Measurements from ENCODE around the gene DUOX1. TPM values are rescaled to one million over a fixed set of nuclear protein-coding genes. Genes with fewer than 3 reads are reported as not detected.

The DUOX1 gene
- total RNA-seq, 3 donors from 2014 or later (not counting 1 experiment from before 2014, with no cell fraction given) = 0.20 TPM; not detected in 2

- no peak for TF ChIP-seq CTCF (IDR thresholded peaks at IDR 0.05)
- 86% methylated on average over 1 of the region's 1 CpG for WGBS (ENCODE audit: insufficient coverage)
- DNase-seq = no peak
- Mint-ChIP-seq H3K9me3 (no peaks in the 10 kb centered on the region), H3K36me3 (no peaks in the 10 kb centered on the region), H3K27me3 (ENCODE audit: low read depth in 2 of 2) (no peaks in the 10 kb centered on the region), H3K4me1 (peaks cover 0 to 10% of the 10 kb centered on the region in 2 donors), H3K4me3 (no peak overlapping the region), H3K27ac (no peak overlapping the region)
- no peaks in the 10 kb centered on the region for H3K27me3 ChIP-seq (ENCODE audit: control insufficient read depth, insufficient read depth, low read length)
- no peak overlapping the region for H3K4me3 ChIP-seq (ENCODE audit: low read length)
- no peaks in the 10 kb centered on the region for H3K9me3 ChIP-seq (ENCODE audit: control insufficient read depth, insufficient read depth, low read length)
- intact Hi-C loops (cut with micrococcal nuclease) = no loop called here
- no peaks in the 10 kb centered on the region for H3K4me1 ChIP-seq (ENCODE audit: control insufficient read depth, insufficient read depth, low read length)
- no peak for ATAC-seq
- no peak overlapping the region for H3K27ac ChIP-seq (ENCODE audit: low read length)
- H3K36me3 ChIP-seq (ENCODE audit: control insufficient read depth, insufficient read depth, low read length) = peaks cover 3% of the 10 kb centered on the region
Observed at GRCh38 chr15:45149060-45149459, 19.3 kb downstream of the DUOX1 start.

- Mint-ChIP-seq H3K4me3 (no peak overlapping the region), H3K9me3 (no peaks in the 10 kb centered on the region), H3K4me1 (peaks cover 0 to 10% of the 10 kb centered on the region in 2 donors), H3K27ac (no peak overlapping the region), H3K36me3 (no peaks in the 10 kb centered on the region), H3K27me3 (ENCODE audit: low read depth in 2 of 2) (no peaks in the 10 kb centered on the region)
- Histone ChIP-seq H3K4me1 (ENCODE audit: control insufficient read depth, insufficient read depth, low read length) (no peaks in the 10 kb centered on the region), H3K36me3 (ENCODE audit: control insufficient read depth, insufficient read depth, low read length) (peaks cover 3% of the 10 kb centered on the region), H3K27me3 (ENCODE audit: control insufficient read depth, insufficient read depth, low read length) (no peaks in the 10 kb centered on the region), H3K27ac (ENCODE audit: low read length) (no peak overlapping the region), H3K9me3 (ENCODE audit: control insufficient read depth, insufficient read depth, low read length) (no peaks in the 10 kb centered on the region), H3K4me3 (ENCODE audit: low read length) (no peak overlapping the region)
- intact Hi-C loops (cut with micrococcal nuclease) = no loop called here
- 95% methylated on average over 6 of the region's 6 CpGs for WGBS (ENCODE audit: insufficient coverage)
- no peak for TF ChIP-seq CTCF (IDR thresholded peaks at IDR 0.05)
- ATAC-seq = no peak
- no peak for DNase-seq
Observed at GRCh38 chr15:45150481-45150880, 20.7 kb downstream of the DUOX1 start.

GRCh38 chr15:45150997-45151396, 21.2 kb downstream of the DUOX1 start:
- Histone ChIP-seq H3K27ac (ENCODE audit: low read length) (no peak overlapping the region), H3K9me3 (ENCODE audit: control insufficient read depth, insufficient read depth, low read length) (no peaks in the 10 kb centered on the region), H3K4me3 (ENCODE audit: low read length) (no peak overlapping the region), H3K27me3 (ENCODE audit: control insufficient read depth, insufficient read depth, low read length) (no peaks in the 10 kb centered on the region), H3K4me1 (ENCODE audit: control insufficient read depth, insufficient read depth, low read length) (no peaks in the 10 kb centered on the region), H3K36me3 (ENCODE audit: control insufficient read depth, insufficient read depth, low read length) (peaks cover 3% of the 10 kb centered on the region)
- peaks cover 0 to 16% of the 10 kb centered on the region in 2 donors for H3K4me1 Mint-ChIP-seq
- H3K27ac Mint-ChIP-seq = no peak overlapping the region
- DNase-seq (no peak), ATAC-seq (no peak)
- no peaks in the 10 kb centered on the region for H3K9me3 Mint-ChIP-seq
- H3K27me3 Mint-ChIP-seq (ENCODE audit: low read depth in 2 of 2) = no peaks in the 10 kb centered on the region
- intact Hi-C loops (cut with micrococcal nuclease) = no loop called here
- whole genome bisulfite sequencing (ENCODE audit: insufficient coverage) = 97% methylated on average over 6 of the region's 6 CpGs
- H3K36me3 Mint-ChIP-seq = no peaks in the 10 kb centered on the region
- TF ChIP-seq CTCF (IDR thresholded peaks at IDR 0.05) = no peak
- H3K4me3 Mint-ChIP-seq = no peak overlapping the region

Measured in natural killer cell (primary cell).